Erythroblast (primary cell): ENCODE measurements around the gene ZKSCAN2.

ENCODE experiments used
- DNase-seq, 2 experiments: peaks; one replicate each; lab custom pipeline; 2025; lab: John Stamatoyannopoulos, UW
- GATA1 ChIP-seq: IDR thresholded peaks from 2 replicates; pipeline ENCODE4 v1.6.1; 2011; ENCODE audit warnings: low read depth, mild to moderate bottlenecking, control low read depth, low read length, moderate library complexity
- POLR2A ChIP-seq: IDR thresholded peaks from 2 replicates; pipeline ENCODE4 v1.6.1; 2011; ENCODE audit warnings: mild to moderate bottlenecking, low read length

The ZKSCAN2 gene

GRCh38 chr16:25257470-25257955 lies at the start of gene ZKSCAN2:
ZKSCAN2 (minus strand) TSS chr16:25257845; CDS start chr16:25257127, 718 bp downstream.
- DNase-seq: peak; percentile 91 to 95
- TF ChIP-seq GATA1 (no peak), POLR2A (peak; percentile 86)

- DNase-seq: no peak
- TF ChIP-seq GATA1: no peak
These were observed 42.3 kb upstream of the ZKSCAN2 start for GRCh38 chr16:25299792-25300590.

- TF ChIP-seq POLR2A (no peak), GATA1 (no peak)
These were observed 40.7 kb upstream of the ZKSCAN2 start for GRCh38 chr16:25298165-25298872.

GRCh38 chr16:25297151-25297787 lies 39.6 kb upstream of the ZKSCAN2 start:
- TF ChIP-seq POLR2A: no peak
- TF ChIP-seq GATA1: no peak
- no peak for DNase-seq

More at GRCh38 chr16:25298165-25298872, 40.7 kb upstream of the ZKSCAN2 start:
- no peak for DNase-seq

- TF ChIP-seq POLR2A (no peak), GATA1 (no peak)
- DNase-seq: no peak
These were observed 33.9 kb upstream of the ZKSCAN2 start for GRCh38 chr16:25291580-25291979.

GRCh38 chr16:25289466-25289865 lies 31.8 kb upstream of the ZKSCAN2 start:
- DNase-seq: no peak
- TF ChIP-seq GATA1 (no peak), POLR2A (no peak)

GRCh38 chr16:25279491-25279890 lies 21.8 kb upstream of the ZKSCAN2 start:
- DNase-seq: no peak
- TF ChIP-seq GATA1: no peak
- TF ChIP-seq POLR2A: no peak

GRCh38 chr16:25271421-25271820 lies 13.8 kb upstream of the ZKSCAN2 start:
- TF ChIP-seq POLR2A: no peak
- no peak for TF ChIP-seq GATA1
- no peak for DNase-seq

GRCh38 chr16:25270577-25270976 lies 12.9 kb upstream of the ZKSCAN2 start:
- DNase-seq: no peak
- TF ChIP-seq GATA1: no peak
- TF ChIP-seq POLR2A: no peak

GRCh38 chr16:25269879-25270278 lies 12.2 kb upstream of the ZKSCAN2 start:
- no peak for DNase-seq
- TF ChIP-seq GATA1: no peak
- TF ChIP-seq POLR2A: no peak

- DNase-seq: no peak
- TF ChIP-seq GATA1 (no peak), POLR2A (no peak)
These were observed 8.3 kb upstream of the ZKSCAN2 start for GRCh38 chr16:25265968-25266367.

- peak; percentile 36 to 49 for DNase-seq
These were observed 7.0 kb upstream of the ZKSCAN2 start for GRCh38 chr16:25264597-25264996.

GRCh38 chr16:25260416-25260815 lies 2.8 kb upstream of the ZKSCAN2 start:
- TF ChIP-seq POLR2A (no peak), GATA1 (no peak)

More at GRCh38 chr16:25264597-25264996, 7.0 kb upstream of the ZKSCAN2 start:
- TF ChIP-seq GATA1 (no peak), POLR2A (no peak)

GRCh38 chr16:25258861-25259179 lies 1.2 kb upstream of the ZKSCAN2 start:
- TF ChIP-seq POLR2A: no peak
- no peak for TF ChIP-seq GATA1
- DNase-seq: peak in 1 of 2 experiments; percentile 39

More at GRCh38 chr16:25260416-25260815, 2.8 kb upstream of the ZKSCAN2 start:
- DNase-seq: no peak
